ENCODE data around the gene CARD6. TPM values are rescaled to one million over a fixed set of nuclear protein-coding genes. Genes with fewer than 3 reads are reported as not detected.
"Not testable (repeated sequence)": the region's sequence is repeated elsewhere in the genome, so short reads cannot be mapped to it uniquely, and the experiment has no call there.

The CARD6 gene
- total and polyA plus RNA-seq, 11 donors: 2.2 to 13.0 (median 5.6) TPM

DNA sequence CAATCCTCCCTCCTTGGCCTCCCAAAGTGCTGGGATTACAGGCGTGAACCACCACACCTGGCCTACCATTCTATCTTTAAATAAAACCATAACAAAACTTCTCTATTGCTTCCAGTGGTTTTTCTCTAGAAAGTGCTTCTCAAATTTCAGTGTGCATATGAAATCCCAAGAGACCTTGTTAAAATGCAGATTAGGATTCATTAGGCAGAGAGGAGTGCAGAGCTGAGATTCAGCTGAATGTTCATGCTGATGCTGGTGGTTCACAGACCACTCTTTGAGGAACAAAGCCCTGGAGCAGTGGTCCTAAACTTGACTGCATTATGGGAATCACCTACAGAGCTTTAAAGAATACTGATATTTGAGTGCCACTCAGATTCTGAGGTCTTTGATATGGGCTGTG, 28.2 kb downstream of the CARD6 start:
- Histone ChIP-seq H3K9me3 (peaks cover 0 to 13% (median 2%) of the 10 kb centered on the region in 12 donors), H3K27me3 (no peaks in the 10 kb centered on the region), H3K27ac (no peak overlapping the region), H3K4me3 (no peak overlapping the region), H3K36me3 (no peaks in the 10 kb centered on the region), H3K4me1 (no peaks in the 10 kb centered on the region)
- intact Hi-C loops (cut with DNase I): no loop called here
- ATAC-seq (no peak), DNase-seq (no peak)
- TF ChIP-seq, protein P1, sequence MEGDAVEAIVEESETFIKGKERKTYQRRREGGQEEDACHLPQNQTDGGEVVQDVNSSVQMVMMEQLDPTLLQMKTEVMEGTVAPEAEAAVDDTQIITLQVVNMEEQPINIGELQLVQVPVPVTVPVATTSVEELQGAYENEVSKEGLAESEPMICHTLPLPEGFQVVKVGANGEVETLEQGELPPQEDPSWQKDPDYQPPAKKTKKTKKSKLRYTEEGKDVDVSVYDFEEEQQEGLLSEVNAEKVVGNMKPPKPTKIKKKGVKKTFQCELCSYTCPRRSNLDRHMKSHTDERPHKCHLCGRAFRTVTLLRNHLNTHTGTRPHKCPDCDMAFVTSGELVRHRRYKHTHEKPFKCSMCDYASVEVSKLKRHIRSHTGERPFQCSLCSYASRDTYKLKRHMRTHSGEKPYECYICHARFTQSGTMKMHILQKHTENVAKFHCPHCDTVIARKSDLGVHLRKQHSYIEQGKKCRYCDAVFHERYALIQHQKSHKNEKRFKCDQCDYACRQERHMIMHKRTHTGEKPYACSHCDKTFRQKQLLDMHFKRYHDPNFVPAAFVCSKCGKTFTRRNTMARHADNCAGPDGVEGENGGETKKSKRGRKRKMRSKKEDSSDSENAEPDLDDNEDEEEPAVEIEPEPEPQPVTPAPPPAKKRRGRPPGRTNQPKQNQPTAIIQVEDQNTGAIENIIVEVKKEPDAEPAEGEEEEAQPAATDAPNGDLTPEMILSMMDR (IDR thresholded peaks at IDR 0.05): no peak
- WGBS, 4 donors: 83 to 100% (median 90%) methylated on average over 1 of the region's 1 CpG

DNA sequence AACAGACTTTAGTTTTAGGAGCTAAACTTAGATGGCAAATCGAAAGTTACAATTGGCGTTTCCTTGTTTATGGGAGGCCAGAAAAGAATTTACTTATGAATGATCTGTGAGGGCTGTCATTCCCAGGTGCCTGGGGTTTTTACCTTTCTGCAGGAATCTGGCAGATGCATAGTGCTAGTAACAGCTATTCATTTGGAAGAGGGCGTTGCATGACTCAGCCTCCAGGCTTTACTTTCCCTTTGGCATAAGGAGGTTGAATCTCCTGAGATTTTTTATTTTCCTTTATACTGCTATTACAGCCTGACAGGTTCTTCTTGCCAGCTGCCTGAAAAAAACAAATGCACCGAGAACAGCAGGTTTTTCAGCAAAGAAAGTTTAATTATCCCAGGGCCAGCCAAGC, 30.0 kb downstream of the CARD6 start:
- Histone ChIP-seq H3K4me1 (no peaks in the 10 kb centered on the region), H3K9me3 (no peaks in the 10 kb centered on the region), H3K36me3 (no peaks in the 10 kb centered on the region), H3K4me3 (no peak overlapping the region), H3K27ac (no peak overlapping the region), H3K27me3 (no peaks in the 10 kb centered on the region)
- no peak for TF ChIP-seq POLR2A (IDR thresholded peaks at IDR 0.05)
- TF ChIP-seq, protein P1 (IDR thresholded peaks at IDR 0.05): no peak
- DNase-seq (no peak), ATAC-seq (no peak)
- WGBS, 4 donors: 79 to 81% (median 80%) methylated on average over 4 of the region's 4 CpGs
- intact Hi-C loops (cut with DNase I): loop anchor here in 6 of 10 donors (10.0 kb wide), 3 partner anchors 116 to 1286 kb away; partner anchors contain the start of gene TTC33 (in 3 of the 6)

DNA sequence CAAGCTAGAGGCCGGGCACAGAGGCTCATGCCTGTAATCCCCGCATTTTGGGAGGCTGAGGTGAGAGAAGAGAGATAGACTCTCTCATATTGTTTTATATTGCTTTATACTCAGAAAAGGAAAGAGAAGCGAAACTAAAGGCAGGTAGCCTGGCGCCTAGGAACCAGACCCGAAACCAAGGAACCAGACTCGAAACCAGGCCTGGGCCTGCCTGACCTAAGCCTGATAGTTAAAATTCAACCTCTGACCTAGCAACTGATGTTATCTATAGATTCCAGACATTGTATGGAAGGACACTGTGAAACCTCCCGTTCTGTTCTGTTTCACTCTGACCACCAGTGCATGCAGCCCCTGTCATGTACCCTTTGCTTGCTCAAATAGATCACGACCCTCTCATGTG, 31.1 kb downstream of the CARD6 start:
- not testable (repeated sequence) for ATAC-seq, H3K4me3 ChIP-seq, H3K4me1 ChIP-seq, H3K27ac ChIP-seq, H3K27me3 ChIP-seq, H3K36me3 ChIP-seq, DNase-seq, H3K9me3 ChIP-seq
- intact Hi-C loops (cut with DNase I): loop anchor here in 6 of 10 donors (10.0 kb wide), 3 partner anchors 117 to 1287 kb away; partner anchors contain the start of gene TTC33 (in 3 of the 6)
- WGBS, 4 donors: 93 to 96% (median 94%) methylated on average over 8 of the region's 8 CpGs

DNA sequence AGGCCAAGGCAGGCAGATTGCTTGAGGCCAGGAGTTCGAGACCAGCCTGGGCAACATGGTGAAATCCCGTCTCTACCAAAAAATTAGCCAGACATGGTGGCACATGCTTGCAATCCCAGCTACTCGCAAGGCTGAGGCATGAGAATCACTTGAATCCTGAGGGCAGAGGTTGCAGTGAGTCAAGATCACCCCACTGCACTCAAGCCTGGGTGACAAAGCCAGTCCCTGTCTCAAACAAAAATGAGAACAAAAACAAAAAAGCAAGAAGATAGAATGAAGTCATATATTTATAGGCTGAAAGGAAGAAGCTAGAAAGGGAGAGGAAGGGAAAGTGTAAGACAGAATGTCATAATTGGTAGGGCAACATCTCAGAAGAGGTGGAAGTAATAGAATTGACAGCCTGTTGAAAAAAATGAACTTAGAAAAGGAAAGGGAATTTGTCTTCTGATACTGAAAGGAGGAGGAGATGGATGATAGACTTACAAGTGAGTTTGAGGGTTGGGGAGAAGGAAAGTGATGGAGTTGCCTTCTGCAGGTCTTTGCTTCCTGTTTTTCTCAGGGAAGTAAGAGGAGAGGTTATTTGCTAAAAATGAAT, 32.2 kb downstream of the CARD6 start:
- Histone ChIP-seq H3K4me3 (no peak overlapping the region), H3K27ac (no peak overlapping the region), H3K4me1 (no peaks in the 10 kb centered on the region), H3K9me3 (no peaks in the 10 kb centered on the region), H3K27me3 (no peaks in the 10 kb centered on the region), H3K36me3 (no peaks in the 10 kb centered on the region)
- DNase-seq (no peak), ATAC-seq (no peak)
- TF ChIP-seq POLR2A (IDR thresholded peaks at IDR 0.05): no peak
- TF ChIP-seq, protein P1 (IDR thresholded peaks at IDR 0.05): no peak
- intact Hi-C loops (cut with DNase I): loop anchor here in 6 of 10 donors (10.0 kb wide), 3 partner anchors 119 to 1289 kb away; partner anchors contain the start of gene TTC33 (in 3 of the 6)
- WGBS, 4 donors: 87 to 95% (median 91%) methylated on average over 3 of the region's 3 CpGs
